OCI-LY3 (cell line): ENCODE data around the gene FAM234A.

Experiments used
- H2AFZ ChIP-seq: fragments of 200-600, 300-600 bp; shearing (Covaris generic); 2 replicates; pipeline ENCODE4 v1.6.0; 2014; ENCODE audit warnings: antibody characterized with exemption, low read depth, low read length
- H3K27ac ChIP-seq: fragments of 200-600, 300-600 bp; sonication (generic); 2 replicates; pipeline ENCODE4 v1.5.1; 2014; ENCODE audit warnings: mild to moderate bottlenecking, low read length, moderate library complexity, mixed read lengths
- H3K27me3 ChIP-seq: fragments of 200-600, 300-600 bp; sonication (generic); 2 replicates; pipeline ENCODE4 v1.6.1; 2014; ENCODE audit warnings: low read depth, low read length, mixed read lengths
- H3K36me3 ChIP-seq: fragments of 200-600, 300-600 bp; sonication (generic); replicated peaks from 2 replicates; pipeline ENCODE3; 2014; ENCODE audit warnings: low read depth, low read length, mixed read lengths
- H3K4me1 ChIP-seq: fragments of 300-600, 200-600 bp; sonication (generic); 2 replicates; pipeline ENCODE4 v1.6.1; 2014; ENCODE audit warnings: low read length, mixed read lengths
- H3K4me2 ChIP-seq: fragments of 200-600, 300-600 bp; sonication (generic); 2 replicates; pipeline ENCODE4 v1.6.1; 2014; ENCODE audit warnings: low read length, mixed read lengths
- H3K4me3 ChIP-seq: fragments of 300-600, 200-600 bp; sonication (generic); 2 replicates; pipeline ENCODE4 v1.5.1; 2014; ENCODE audit warnings: antibody characterized with exemption, mild to moderate bottlenecking, low read length, moderate library complexity
- H3K79me2 ChIP-seq: fragments of 300-600, 200-600 bp; shearing (Covaris generic); 2 replicates; pipeline ENCODE4 v1.6.1; 2014; ENCODE audit warnings: mild to moderate bottlenecking, low read length, mixed read lengths
- H3K9ac ChIP-seq: fragments of 300-600, 200-600 bp; shearing (Covaris generic); 2 replicates; pipeline ENCODE4 v1.6.0; 2014; ENCODE audit warnings: mild to moderate bottlenecking, low read length, moderate library complexity
- H3K9me3 ChIP-seq: fragments of 200-600, 300-600 bp; shearing (Covaris generic); 2 replicates; pipeline ENCODE4 v1.6.1; 2014; ENCODE audit warnings: low read length, mixed read lengths; ENCODE audit not compliant: insufficient read depth
- H4K20me1 ChIP-seq: fragments of 200-600, 300-600 bp; sonication (generic); 2 replicates; pipeline ENCODE4 v1.6.1; 2016; ENCODE audit warnings: low read length, mixed read lengths; ENCODE audit not compliant: insufficient read depth
- CTCF ChIP-seq: fragments of 200-600, 300-600 bp; sonication (generic); IDR thresholded peaks from 2 replicates; pipeline ENCODE4 v1.5.1; 2014; ENCODE audit warnings: antibody characterized with exemption, low read length, low read depth
- EZH2phosphoT487 ChIP-seq: fragments of 200-600 bp; shearing (Covaris generic); IDR thresholded peaks from 2 replicates; pipeline ENCODE4 v1.6.1; 2018; ENCODE audit warnings: antibody characterized with exemption, mixed run types, low read depth

The FAM234A gene

GRCh38 chr16:314351-314750 lies 79.7 kb downstream of the FAM234A start:
- H3K9ac ChIP-seq, result no peak overlapping the region
- no peak overlapping the region for H2AFZ ChIP-seq
- H3K36me3 ChIP-seq, result peaks cover 3% of the 10 kb centered on the region
- TF ChIP-seq CTCF, result no peak
- no peak for TF ChIP-seq EZH2phosphoT487
- H3K79me2 ChIP-seq, result peaks cover 19% of the 10 kb centered on the region; the same call in 1 of the 2 replicates
- no peak overlapping the region for H3K27ac ChIP-seq
- H3K4me3 ChIP-seq, result no peak overlapping the region
- H3K27me3 ChIP-seq, result no peaks in the 10 kb centered on the region
- peaks cover 38% of the 10 kb centered on the region for H4K20me1 ChIP-seq
- no peak overlapping the region for H3K4me2 ChIP-seq
- H3K9me3 ChIP-seq, result no peaks in the 10 kb centered on the region
- H3K4me1 ChIP-seq, result no peaks in the 10 kb centered on the region

- Histone ChIP-seq H3K36me3 (no peaks in the 10 kb centered on the region), H2AFZ (no peak overlapping the region), H3K4me1 (no peaks in the 10 kb centered on the region), H3K27ac (no peak overlapping the region), H3K4me2 (no peak overlapping the region), H3K27me3 (no peaks in the 10 kb centered on the region), H4K20me1 (peaks cover 39% of the 10 kb centered on the region), H3K9me3 (no peaks in the 10 kb centered on the region), H3K9ac (no peak overlapping the region), H3K79me2 (peaks cover 22% of the 10 kb centered on the region), H3K4me3 (no peak overlapping the region)
- TF ChIP-seq EZH2phosphoT487, result no peak
- TF ChIP-seq CTCF, result no peak
Observed at GRCh38 chr16:314795-315299, 80.2 kb downstream of the FAM234A start.
